HepG2 (cell line): ENCODE measurements around the gene PMM2. TPM values are rescaled to one million over a fixed set of nuclear protein-coding genes. Genes with fewer than 3 reads are reported as not detected.

Experiments used
- ATAC-seq: fragments of 200-7000 bp; cut with Tn5 transposase; 3 replicates; pipeline ENCODE4 v1.9.1; 2020; ENCODE audit warnings: mild to moderate bottlenecking, moderate library complexity
- BruUV-seq: library from RNA; stranded (reverse); fragments of 400-500 nt; replicated peaks from 2 replicates; lab custom pipeline; 2021; lab: Mats Ljungman, UMichigan
- CTCF ChIA-PET: fragments of 300-600 bp; formaldehyde crosslinking; extraction: SDS; loops from one replicate; lab custom pipeline; 2021; ENCODE audit warnings: low total read pairs, inconsistent platforms, low intra/inter-chr PET ratio; lab: Yijun Ruan, JAX
- POLR2A ChIA-PET: fragments of 350-600 bp; sonication (Branson Sonifier 250); formaldehyde crosslinking; loops from one replicate; lab custom pipeline; 2020; ENCODE audit warnings: antibody characterized with exemption, inconsistent platforms; lab: Yijun Ruan, JAX
- DNase-seq: peaks from one replicate; pipeline ENCODE4 v3.0.0-alpha.2; 2015; ENCODE audit warnings: low spot score
- FAIRE-seq: peaks from 3 replicates; lab custom pipeline; 2011; peaks lifted over from hg19 to GRCh38; lab: Jason Lieb, UNC
- H2AFZ ChIP-seq: one replicate; pipeline ENCODE4 v1.6.1; 2011; ENCODE audit warnings: low read length, inconsistent platforms
- H3K27ac ChIP-seq: fragments of 300-600 bp; 3 replicates; pipeline ENCODE4 v1.8.0; 2011; ENCODE audit warnings: mixed run types, mild to moderate bottlenecking, mixed read lengths, low read length, inconsistent platforms; ENCODE audit not compliant: insufficient read depth; ENCODE audit errors: extremely low read length
- H3K27me3 ChIP-seq, 2 experiments: fragments of 200-600 bp in 1 of 2; 2 replicates in 1 of 2; 3 replicates in 1 of 2; pipeline versions ENCODE4 v1.6.0 to v1.8.0; 2011; ENCODE audit warnings: low read length in 2 of 2, mild to moderate bottlenecking in 2 of 2, moderate library complexity in 2 of 2, inconsistent platforms in 1 of 2; ENCODE audit not compliant: insufficient read depth in 2 of 2, control insufficient read depth in 1 of 2
- H3K36me3 ChIP-seq, 2 experiments: fragments of 200-600 bp in 1 of 2; replicated peaks in 1 of 2; 2 replicates in 1 of 2; 3 replicates in 1 of 2; pipeline versions ENCODE4 v1.5.1 to v1.8.0; 2011; ENCODE audit warnings: low read length in 2 of 2, inconsistent platforms in 1 of 2; ENCODE audit not compliant: insufficient read depth in 2 of 2, control insufficient read depth in 1 of 2
- H3K4me1 ChIP-seq: 2 replicates; pipeline ENCODE4 v1.5.1; 2012; ENCODE audit warnings: low read length, inconsistent platforms; ENCODE audit not compliant: insufficient read depth
- H3K4me2 ChIP-seq: 2 replicates; pipeline ENCODE4 v1.6.0; 2011; ENCODE audit warnings: low read depth, low read length, inconsistent platforms
- H3K4me3 ChIP-seq, 3 experiments: fragments of 200-600 bp in 1 of 3; sonication (generic), shearing (Covaris generic) in 1 of 3; replicated peaks in 1 of 3; 2 replicates each; pipeline ENCODE4 v1.5.1; 2011 to 2016; ENCODE audit warnings: low read length in 3 of 3, inconsistent platforms in 2 of 3, low read depth in 2 of 3, mild to moderate bottlenecking in 2 of 3, control low read depth in 1 of 3, mixed read lengths in 1 of 3; ENCODE audit not compliant: insufficient read depth in 1 of 3
- H3K79me2 ChIP-seq: one replicate; pipeline ENCODE4 v1.6.1; 2011; ENCODE audit warnings: low read length, inconsistent platforms; ENCODE audit not compliant: insufficient read depth
- H3K9ac ChIP-seq: 2 replicates; pipeline ENCODE4 v1.6.0; 2011; ENCODE audit warnings: mild to moderate bottlenecking, low read depth, low read length, inconsistent platforms; ENCODE audit not compliant: insufficient read depth
- H3K9me3 ChIP-seq: 2 replicates; pipeline ENCODE4 v1.5.1; 2012; ENCODE audit warnings: mild to moderate bottlenecking, low read length
- H4K20me1 ChIP-seq: 2 replicates; pipeline ENCODE4 v1.6.0; 2011; ENCODE audit warnings: inconsistent platforms, mild to moderate bottlenecking, low read length, moderate library complexity; ENCODE audit not compliant: insufficient read depth
- ARNT2 ChIP-seq: sonication (generic); formaldehyde crosslinking; IDR thresholded peaks from 2 replicates; pipeline ENCODE4 v1.8.0; 2022; ENCODE audit warnings: mild to moderate bottlenecking, low read depth, missing genetic modification reagents, moderate library complexity
- CREB3 ChIP-seq: sonication (generic); formaldehyde crosslinking; IDR thresholded peaks from 2 replicates; pipeline ENCODE4 v1.5.0; 2020; ENCODE audit warnings: missing genetic modification reagents
- HNRNPK ChIP-seq: fragments of 200-400 bp; formaldehyde crosslinking; IDR thresholded peaks from 2 replicates; pipeline ENCODE4 v1.6.1; 2018; ENCODE audit warnings: low read length, low read depth, moderate library complexity, mild to moderate bottlenecking; ENCODE audit not compliant: poor library complexity, severe bottlenecking
- KDM6A ChIP-seq: IDR thresholded peaks from 2 replicates; pipeline ENCODE4 v1.6.1; 2016; ENCODE audit warnings: low read depth
- MAFF ChIP-seq: IDR thresholded peaks from 2 replicates; pipeline ENCODE4 v1.6.1; 2011; ENCODE audit warnings: low read depth, low read length, improper control_type of control experiment
- MAFK ChIP-seq, 2 experiments: IDR thresholded peaks in 1 of 2; conservative IDR thresholded peaks in 1 of 2; 2 replicates each; pipeline ENCODE4 v1.6.1; 2011; ENCODE audit warnings: improper control_type of control experiment in 2 of 2, low read length in 2 of 2
- RBM22 ChIP-seq: fragments of 200-400 bp; formaldehyde crosslinking; optimal IDR thresholded peaks from 2 replicates; pipeline ENCODE3; 2017; ENCODE audit warnings: mild to moderate bottlenecking, low read length, moderate library complexity
- SKI ChIP-seq: fragments of 450-650 bp; IDR thresholded peaks from one replicate; pipeline ENCODE4 v1.6.1; 2018; ENCODE audit warnings: mild to moderate bottlenecking; ENCODE audit not compliant: partially characterized antibody
- THAP7 ChIP-seq: sonication (generic); formaldehyde crosslinking; IDR thresholded peaks from 2 replicates; pipeline ENCODE4 v1.8.1; 2023; ENCODE audit warnings: mild to moderate bottlenecking, missing genetic modification reagents
- ZEB1 ChIP-seq: IDR thresholded peaks from 2 replicates; pipeline ENCODE4 v1.6.1; 2012; ENCODE audit warnings: mild to moderate bottlenecking, low read depth, inconsistent platforms; ENCODE audit not compliant: insufficient replicate concordance
- ZNF282 ChIP-seq: fragments of 450-650 bp; IDR thresholded peaks from 2 replicates; pipeline ENCODE4 v1.6.1; 2018; ENCODE audit not compliant: partially characterized antibody
- ZNF569 ChIP-seq: sonication (generic); formaldehyde crosslinking; IDR thresholded peaks from 2 replicates; pipeline ENCODE4 v1.5.0; 2020; ENCODE audit warnings: mild to moderate bottlenecking, missing genetic modification reagents, moderate library complexity, borderline replicate concordance
- WGBS: methylation state at CpG from one replicate; pipeline ENCODE4 v1.1.6; 2017; ENCODE audit warnings: low lambda C conversion rate; 5-methylcytosine and 5-hydroxymethylcytosine counted together
- in situ Hi-C: cut with HindIII; loops from 2 replicates; pipeline ENCODE4 v1.10.0; 2017; ENCODE audit warnings: low pct_unique_long_range_greater_than_20kb; ENCODE audit not compliant: extremely low pct_ligation_motif_present
- intact Hi-C: fragments of 100-400 bp; cut with micrococcal nuclease; formaldehyde crosslinking; loops from one replicate; pipeline ENCODE4 v1.10.0; 2022; ENCODE audit not compliant: unreplicated experiment
- polyA plus RNA-seq, 8 experiments: library from polyadenylated mRNA; depleted of rRNA in 3 of 8; stranded (reverse) in 7 of 8; unstranded in 1 of 8; fragments of >200 nt; fragmentation: Illumina TruSeq in 4 of 8; extraction: Trizol in 4 of 8; gene quantifications; 2 replicates each; pipeline versions ENCODE4 v1.2.1 to v1.2.3, GENCODE V29; 2011 to 2016; ENCODE audit warnings: low read depth in 4 of 8, missing spikeins in 1 of 8, mixed read lengths in 1 of 8; ENCODE audit not compliant: insufficient read depth in 1 of 8
- total RNA-seq, 5 experiments: library from RNA; depleted of rRNA; stranded (reverse); fragments of >200 nt; fragmentation: Illumina TruSeq; extraction: Trizol; gene quantifications; 2 replicates each; pipeline ENCODE4 v1.2.3, GENCODE V29; 2016; ENCODE audit warnings: low read depth in 1 of 5
- TF ChIP-seq, protein P1 (sequence below): IDR thresholded peaks from 2 replicates; pipeline ENCODE4 v1.6.1; 2016; ENCODE audit warnings: missing compliant biosample characterization, missing genetic modification reagents, borderline replicate concordance

Gene PMM2
- total and polyA plus RNA-seq, 2 of the 13 experiments (the other 11 are each of a cell fraction or from before 2014, with no cell fraction given), result 52.2 to 93.7 TPM

DNA sequence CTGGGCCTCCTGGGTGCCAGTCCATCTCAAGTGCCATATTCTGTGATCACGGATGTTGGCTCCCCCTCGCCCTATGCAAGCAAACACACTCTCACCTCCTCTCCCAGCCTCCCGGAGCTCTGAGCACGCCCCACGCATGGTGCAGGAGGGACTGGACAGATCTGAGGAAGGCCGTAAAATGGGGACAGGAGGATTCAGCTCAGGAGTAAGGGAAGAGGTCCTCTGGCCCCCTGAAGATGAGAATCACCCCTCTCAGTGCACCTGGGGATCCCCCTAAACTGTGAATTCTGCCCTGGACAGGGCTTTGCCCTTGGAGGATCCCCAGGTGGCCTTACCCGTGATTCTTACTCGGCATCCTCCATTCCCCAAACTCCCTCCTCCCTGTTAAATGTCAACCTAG, 15.8 kb upstream of the PMM2 start:
- no peak overlapping the region for H2AFZ ChIP-seq
- H3K79me2 ChIP-seq, result no peaks in the 10 kb centered on the region
- H3K4me2 ChIP-seq, result no peak overlapping the region
- no peak overlapping the region for H3K4me3 ChIP-seq
- no peaks in the 10 kb centered on the region for H3K27me3 ChIP-seq
- no peak for ATAC-seq
- H3K9me3 ChIP-seq, result no peaks in the 10 kb centered on the region
- no peak for FAIRE-seq
- H4K20me1 ChIP-seq, result no peaks in the 10 kb centered on the region
- ChIA-PET POLR2A (no interaction called here), CTCF (no interaction called here)
- in situ Hi-C loops, result no loop called here
- no peaks in the 10 kb centered on the region for H3K4me1 ChIP-seq
- DNase-seq, result no peak
- no peak overlapping the region for H3K27ac ChIP-seq
- intact Hi-C loops, result no loop called here
- peaks cover 15 to 36% of the 10 kb centered on the region in 2 experiments; a peak in 4 of 5 replicates for H3K36me3 ChIP-seq
- WGBS, result 94% methylated on average over 8 of the region's 8 CpGs
- no TSS peak for BruUV-seq
- no peak overlapping the region for H3K9ac ChIP-seq
- TF ChIP-seq KDM6A (CRISPR knock-in tag) (no peak), CREB3 (CRISPR knock-in tag) (no peak), RBM22 (peak; percentile 91), ZNF569 (CRISPR knock-in tag) (no peak), ZNF282 (no peak)

DNA sequence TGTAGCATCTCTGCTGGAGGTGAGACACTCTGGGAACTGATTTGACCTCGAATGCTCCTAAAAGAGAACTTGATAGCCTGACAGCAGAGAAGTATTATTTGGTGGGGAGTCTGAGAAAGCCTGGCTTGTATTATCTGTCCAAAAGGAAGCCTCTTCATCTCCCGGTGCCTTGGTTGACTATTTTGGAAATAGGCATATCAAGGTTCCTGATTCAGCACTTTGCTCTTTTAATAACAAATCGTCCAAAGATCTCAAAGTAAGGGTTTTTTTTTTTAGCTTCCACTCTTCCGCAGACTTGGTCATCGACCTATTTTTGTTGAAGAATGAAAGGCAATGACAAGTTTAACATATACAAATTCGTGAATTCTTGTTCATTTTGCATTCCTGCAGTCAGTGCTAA, 15.0 kb upstream of the PMM2 start:
- ATAC-seq, result no peak
- Histone ChIP-seq H2AFZ (no peak overlapping the region), H3K79me2 (no peaks in the 10 kb centered on the region), H3K36me3 (peaks cover 8 to 27% of the 10 kb centered on the region in 2 experiments; a peak in 4 of 5 replicates), H3K27me3 (no peaks in the 10 kb centered on the region), H3K9me3 (no peaks in the 10 kb centered on the region), H3K4me3 (no peak overlapping the region), H3K9ac (no peak overlapping the region), H3K4me2 (no peak overlapping the region), H3K4me1 (no peaks in the 10 kb centered on the region), H4K20me1 (no peaks in the 10 kb centered on the region), H3K27ac (no peak overlapping the region)
- TF ChIP-seq, protein P1, sequence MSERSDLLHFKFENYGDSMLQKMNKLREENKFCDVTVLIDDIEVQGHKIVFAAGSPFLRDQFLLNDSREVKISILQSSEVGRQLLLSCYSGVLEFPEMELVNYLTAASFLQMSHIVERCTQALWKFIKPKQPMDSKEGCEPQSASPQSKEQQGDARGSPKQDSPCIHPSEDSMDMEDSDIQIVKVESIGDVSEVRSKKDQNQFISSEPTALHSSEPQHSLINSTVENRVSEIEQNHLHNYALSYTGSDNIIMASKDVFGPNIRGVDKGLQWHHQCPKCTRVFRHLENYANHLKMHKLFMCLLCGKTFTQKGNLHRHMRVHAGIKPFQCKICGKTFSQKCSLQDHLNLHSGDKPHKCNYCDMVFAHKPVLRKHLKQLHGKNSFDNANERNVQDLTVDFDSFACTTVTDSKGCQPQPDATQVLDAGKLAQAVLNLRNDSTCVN (CRISPR knock-in tag), result no peak
- peak; percentile 50 to 72 for TF ChIP-seq MAFK (conservative IDR thresholded peaks at IDR 0.05 in 1 of 2, IDR thresholded peaks at IDR 0.05 in 1 of 2; ENCODE audit: low read length in 2 of 2)
- TF ChIP-seq THAP7 (CRISPR knock-in tag), result no peak
- no peak for TF ChIP-seq SKI
- TF ChIP-seq HNRNPK, result no peak
- no peak for TF ChIP-seq ARNT2 (CRISPR knock-in tag)
- TF ChIP-seq MAFF, result peak; percentile 51; the same call in 1 of the 2 replicates
- TF ChIP-seq ZEB1, result no peak
- BruUV-seq, result no TSS peak
- intact Hi-C loops, result no loop called here
- ChIA-PET POLR2A (no interaction called here), CTCF (no interaction called here)
- no peak for DNase-seq
- in situ Hi-C loops, result no loop called here
- FAIRE-seq, result no peak
- WGBS, result 83% methylated on average over 6 of the region's 6 CpGs
